ENCODE results near the gene ITGAX. TPM values are rescaled to one million over a fixed set of nuclear protein-coding genes. Genes with fewer than 3 reads are reported as not detected.

ITGAX gene
- total and polyA plus RNA-seq, 10 donors = 8.9 to 330 (median 123) TPM

DNA sequence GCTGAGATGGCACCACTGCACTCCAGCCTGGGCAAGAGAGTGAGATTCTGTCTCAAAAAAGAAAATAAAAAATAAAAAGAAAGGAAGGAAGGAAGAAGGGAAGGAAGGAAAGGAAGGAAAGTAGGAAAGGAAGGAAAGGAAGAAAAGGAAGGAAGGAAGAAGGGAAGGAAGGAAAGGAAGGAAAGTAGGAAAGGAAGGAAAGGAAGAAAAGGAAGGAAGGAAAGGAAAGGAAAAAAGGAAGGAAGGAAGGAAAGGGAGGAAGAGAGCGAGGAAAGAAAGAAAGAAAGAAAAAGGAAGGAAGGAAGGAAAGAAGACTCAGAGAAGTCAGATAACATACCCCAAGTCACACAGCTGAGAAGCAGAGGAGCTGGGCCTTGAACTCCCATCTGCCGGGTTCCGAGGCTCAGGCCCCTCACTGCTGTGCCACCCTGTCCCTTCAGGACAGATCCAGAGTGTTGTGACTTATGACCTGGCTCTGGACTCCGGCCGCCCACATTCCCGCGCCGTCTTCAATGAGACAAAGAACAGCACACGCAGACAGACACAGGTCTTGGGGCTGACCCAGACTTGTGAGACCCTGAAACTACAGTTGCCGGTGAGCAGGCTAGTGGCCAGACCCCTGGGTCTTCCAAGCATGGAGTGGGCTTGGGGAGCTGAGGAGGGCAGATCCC is 30.9 kb upstream of the ITGAX start:
- H3K9me3 ChIP-seq = peaks cover 0 to 24% (median 21%) of the 10 kb centered on the region in 8 donors
- no peak for TF ChIP-seq POLR2A (IDR thresholded peaks at IDR 0.05)
- TF ChIP-seq, protein P1, sequence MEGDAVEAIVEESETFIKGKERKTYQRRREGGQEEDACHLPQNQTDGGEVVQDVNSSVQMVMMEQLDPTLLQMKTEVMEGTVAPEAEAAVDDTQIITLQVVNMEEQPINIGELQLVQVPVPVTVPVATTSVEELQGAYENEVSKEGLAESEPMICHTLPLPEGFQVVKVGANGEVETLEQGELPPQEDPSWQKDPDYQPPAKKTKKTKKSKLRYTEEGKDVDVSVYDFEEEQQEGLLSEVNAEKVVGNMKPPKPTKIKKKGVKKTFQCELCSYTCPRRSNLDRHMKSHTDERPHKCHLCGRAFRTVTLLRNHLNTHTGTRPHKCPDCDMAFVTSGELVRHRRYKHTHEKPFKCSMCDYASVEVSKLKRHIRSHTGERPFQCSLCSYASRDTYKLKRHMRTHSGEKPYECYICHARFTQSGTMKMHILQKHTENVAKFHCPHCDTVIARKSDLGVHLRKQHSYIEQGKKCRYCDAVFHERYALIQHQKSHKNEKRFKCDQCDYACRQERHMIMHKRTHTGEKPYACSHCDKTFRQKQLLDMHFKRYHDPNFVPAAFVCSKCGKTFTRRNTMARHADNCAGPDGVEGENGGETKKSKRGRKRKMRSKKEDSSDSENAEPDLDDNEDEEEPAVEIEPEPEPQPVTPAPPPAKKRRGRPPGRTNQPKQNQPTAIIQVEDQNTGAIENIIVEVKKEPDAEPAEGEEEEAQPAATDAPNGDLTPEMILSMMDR (IDR thresholded peaks at IDR 0.05 in 8 of 11, conservative IDR thresholded peaks at IDR 0.05 in 3 of 11) = no peak
- no peak for TF ChIP-seq POLR2AphosphoS5 (IDR thresholded peaks at IDR 0.05)
- no peak overlapping the region for H3K27ac ChIP-seq
- intact Hi-C loops (cut with DNase I; ENCODE audit: low total_unique reads) = no loop called here
- no peaks in the 10 kb centered on the region for H3K4me1 ChIP-seq
- no peak overlapping the region for H3K4me3 ChIP-seq
- WGBS, 5 donors = 87 to 93% (median 89%) methylated on average over 10 of the region's 10 CpGs
- no peaks in the 10 kb centered on the region for H3K27me3 ChIP-seq (replicated peaks in 1 of 7)
- H3K36me3 ChIP-seq = peaks cover 0 to 86% (median 5%) of the 10 kb centered on the region in 6 donors
- no peak for DNase-seq

DNA sequence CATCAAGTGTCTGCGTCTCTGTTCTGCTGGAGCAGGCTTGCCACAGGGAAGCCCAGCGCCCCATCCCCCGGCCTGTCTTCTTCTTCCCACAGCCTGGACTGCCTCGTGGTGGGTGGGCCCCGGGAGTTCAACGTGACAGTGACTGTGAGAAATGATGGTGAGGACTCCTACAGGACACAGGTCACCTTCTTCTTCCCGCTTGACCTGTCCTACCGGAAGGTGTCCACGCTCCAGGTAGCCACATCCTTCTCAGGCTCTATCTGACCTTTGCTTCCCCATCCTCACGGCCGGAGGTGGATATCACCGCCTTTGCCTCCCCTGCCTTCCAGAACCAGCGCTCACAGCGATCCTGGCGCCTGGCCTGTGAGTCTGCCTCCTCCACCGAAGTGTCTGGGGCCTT is 29.8 kb upstream of the ITGAX start:
- Histone ChIP-seq H3K27ac (peak overlapping the region in 1 of 8 donors; percentile 4), H3K9me3 (peaks cover 0 to 24% (median 21%) of the 10 kb centered on the region in 8 donors), H3K27me3 (replicated peaks in 1 of 7) (peaks cover 0 to 2% (median 0%) of the 10 kb centered on the region in 7 donors), H3K4me3 (no peak overlapping the region), H3K36me3 (peaks cover 0 to 97% (median 5%) of the 10 kb centered on the region in 6 donors), H3K4me1 (peaks cover 0 to 2% (median 0%) of the 10 kb centered on the region in 6 donors)
- TF ChIP-seq POLR2A (IDR thresholded peaks at IDR 0.05) (no peak), POLR2AphosphoS5 (IDR thresholded peaks at IDR 0.05) (peak in 1 of 3 donors; percentile 40)
- TF ChIP-seq, protein P1 (IDR thresholded peaks at IDR 0.05 in 8 of 11, conservative IDR thresholded peaks at IDR 0.05 in 3 of 11) = no peak
- WGBS, 5 donors = 74 to 92% (median 86%) methylated on average over 16 of the region's 16 CpGs
- intact Hi-C loops (cut with DNase I; ENCODE audit: low total_unique reads) = no loop called here
- no peak for DNase-seq

DNA sequence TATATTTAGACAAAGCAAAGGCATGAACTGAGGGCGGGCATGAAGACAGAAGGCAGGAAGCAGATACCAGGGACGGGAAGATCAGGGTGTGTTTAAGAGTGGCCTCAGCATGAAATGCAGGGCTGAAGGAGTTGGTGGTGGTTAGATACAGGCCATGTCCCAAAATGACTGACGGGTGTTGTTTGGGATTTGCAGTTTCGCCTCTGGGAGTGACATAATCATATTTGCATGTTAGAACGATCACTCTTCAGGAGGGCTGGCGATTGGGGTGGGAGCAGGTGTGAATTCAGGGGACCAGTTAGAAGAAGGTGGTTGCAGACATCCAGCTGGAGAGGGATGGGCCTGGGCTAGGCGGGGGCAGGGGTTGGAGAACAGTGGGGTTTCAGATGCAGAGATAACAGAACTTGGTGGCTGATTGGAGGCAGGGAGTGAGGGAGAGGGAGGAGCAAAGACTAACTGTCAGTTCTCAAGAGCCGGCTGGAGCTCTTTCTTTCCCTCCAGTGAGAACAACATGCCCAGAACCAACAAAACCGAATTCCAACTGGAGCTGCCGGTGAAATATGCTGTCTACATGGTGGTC is 27.2 kb upstream of the ITGAX start:
- 38 to 56% (median 50%) methylated on average over 10 of the region's 10 CpGs for WGBS, 5 donors
- peaks cover 0 to 22% (median 0%) of the 10 kb centered on the region in 7 donors for H3K27me3 ChIP-seq (replicated peaks in 1 of 7)

More for the DNA sequence above, 27.2 kb upstream of the ITGAX start:
- Histone ChIP-seq H3K4me3 (no peak overlapping the region), H3K27ac (no peak overlapping the region), H3K36me3 (peaks cover 0 to 100% (median 0%) of the 10 kb centered on the region in 6 donors), H3K4me1 (peaks cover 0 to 19% (median 8%) of the 10 kb centered on the region in 6 donors), H3K9me3 (peaks cover 0 to 12% (median 9%) of the 10 kb centered on the region in 8 donors)
- intact Hi-C loops (cut with DNase I; ENCODE audit: low total_unique reads) = no loop called here
- no peak for DNase-seq
- TF ChIP-seq, protein P1 (IDR thresholded peaks at IDR 0.05 in 8 of 11, conservative IDR thresholded peaks at IDR 0.05 in 3 of 11) = no peak
- TF ChIP-seq POLR2A (IDR thresholded peaks at IDR 0.05) (no peak), POLR2AphosphoS5 (IDR thresholded peaks at IDR 0.05) (no peak)
